Stimulated activated effector memory CD8-positive, alpha-beta T cell treated with anti-CD3 and anti-CD28 coated beads, Interleukin-12 subunit alpha, Interleukin-12 subunit beta, amount 100 ng/mL, for 72 hours (primary cell): Measurements from ENCODE around the gene KHNYN.

Experiments used
- ATAC-seq: fragments of 150-1000 bp; cut with Tn5 transposase; 2 replicates; pipeline ENCODE4 v1.10.0; 2021
- DNase-seq, 2 donors: peaks; one replicate each; pipeline ENCODE4 v3.0.0; 2021 to 2022; ENCODE audit warnings: low spot score in 2 of 2
- H3K27ac Mint-ChIP-seq: one replicate; pipeline ENCODE4 v1.8.0; 2022; ENCODE audit warnings: mild to moderate bottlenecking, mixed read lengths
- H3K36me3 Mint-ChIP-seq: one replicate; pipeline ENCODE4 v1.8.0; 2022; ENCODE audit warnings: mild to moderate bottlenecking, mixed read lengths
- H3K4me1 Mint-ChIP-seq: one replicate; pipeline ENCODE4 v1.8.0; 2022; ENCODE audit warnings: mixed read lengths
- H3K4me3 Mint-ChIP-seq: one replicate; pipeline ENCODE4 v1.8.0; 2022; ENCODE audit warnings: mild to moderate bottlenecking, mixed read lengths
- H3K9me3 Mint-ChIP-seq: one replicate; pipeline ENCODE4 v1.8.0; 2022; ENCODE audit warnings: mixed read lengths

Gene KHNYN

GRCh38 chr14:24411443-24412389, 18.0 kb upstream of the KHNYN start:
- Mint-ChIP-seq H3K27ac (no peak overlapping the region), H3K4me1 (no peaks in the 10 kb centered on the region), H3K36me3 (no peaks in the 10 kb centered on the region), H3K9me3 (no peaks in the 10 kb centered on the region), H3K4me3 (no peak overlapping the region)
- ATAC-seq (peak; percentile 39), DNase-seq (no peak)

- Mint-ChIP-seq H3K27ac (peak overlapping the region; percentile 16), H3K4me1 (no peaks in the 10 kb centered on the region), H3K4me3 (no peak overlapping the region), H3K36me3 (no peaks in the 10 kb centered on the region), H3K9me3 (no peaks in the 10 kb centered on the region)
- DNase-seq, result no peak
- ATAC-seq, result no peak
Observed at GRCh38 chr14:24414077-24414476, 15.7 kb upstream of the KHNYN start.

- Mint-ChIP-seq H3K4me1 (no peaks in the 10 kb centered on the region), H3K27ac (peak overlapping the region; percentile 16), H3K4me3 (no peak overlapping the region), H3K36me3 (no peaks in the 10 kb centered on the region), H3K9me3 (no peaks in the 10 kb centered on the region)
- ATAC-seq (no peak), DNase-seq (no peak)
Observed at GRCh38 chr14:24414732-24415420, 14.9 kb upstream of the KHNYN start.

GRCh38 chr14:24415421-24416253, 14.1 kb upstream of the KHNYN start:
- no peak for DNase-seq
- H3K9me3 Mint-ChIP-seq, result no peaks in the 10 kb centered on the region
- no peaks in the 10 kb centered on the region for H3K4me1 Mint-ChIP-seq
- no peak for ATAC-seq
- no peaks in the 10 kb centered on the region for H3K36me3 Mint-ChIP-seq
- H3K4me3 Mint-ChIP-seq, result no peak overlapping the region
- no peak overlapping the region for H3K27ac Mint-ChIP-seq

- DNase-seq, result no peak
Observed at GRCh38 chr14:24416254-24416931, 13.4 kb upstream of the KHNYN start.

GRCh38 chr14:24416932-24417619, 12.7 kb upstream of the KHNYN start:
- Mint-ChIP-seq H3K4me3 (no peak overlapping the region), H3K4me1 (no peaks in the 10 kb centered on the region), H3K36me3 (no peaks in the 10 kb centered on the region), H3K9me3 (no peaks in the 10 kb centered on the region), H3K27ac (no peak overlapping the region)
- DNase-seq (no peak), ATAC-seq (no peak)

More at GRCh38 chr14:24416254-24416931, 13.4 kb upstream of the KHNYN start:
- no peak for ATAC-seq
- Mint-ChIP-seq H3K27ac (no peak overlapping the region), H3K9me3 (no peaks in the 10 kb centered on the region), H3K36me3 (no peaks in the 10 kb centered on the region), H3K4me1 (no peaks in the 10 kb centered on the region), H3K4me3 (no peak overlapping the region)

- Mint-ChIP-seq H3K9me3 (no peaks in the 10 kb centered on the region), H3K36me3 (no peaks in the 10 kb centered on the region), H3K27ac (no peak overlapping the region), H3K4me3 (no peak overlapping the region), H3K4me1 (no peaks in the 10 kb centered on the region)
- ATAC-seq (no peak), DNase-seq (no peak)
Observed at GRCh38 chr14:24417832-24418491, 11.8 kb upstream of the KHNYN start.

- Mint-ChIP-seq H3K36me3 (no peaks in the 10 kb centered on the region), H3K4me1 (no peaks in the 10 kb centered on the region), H3K4me3 (no peak overlapping the region), H3K27ac (no peak overlapping the region), H3K9me3 (no peaks in the 10 kb centered on the region)
- no peak for ATAC-seq
- DNase-seq, result no peak
Observed at GRCh38 chr14:24418492-24418873, 11.3 kb upstream of the KHNYN start.

- Mint-ChIP-seq H3K4me1 (peaks cover 20% of the 10 kb centered on the region), H3K9me3 (no peaks in the 10 kb centered on the region), H3K4me3 (no peak overlapping the region), H3K36me3 (peaks cover 5% of the 10 kb centered on the region), H3K27ac (no peak overlapping the region)
- no peak for ATAC-seq
- no peak for DNase-seq
Observed at GRCh38 chr14:24422261-24422660, 7.5 kb upstream of the KHNYN start.

GRCh38 chr14:24422694-24423601, 6.8 kb upstream of the KHNYN start:
- Mint-ChIP-seq H3K4me1 (peaks cover 20% of the 10 kb centered on the region), H3K36me3 (peaks cover 5% of the 10 kb centered on the region), H3K27ac (no peak overlapping the region), H3K9me3 (no peaks in the 10 kb centered on the region), H3K4me3 (no peak overlapping the region)
- no peak for DNase-seq
- no peak for ATAC-seq

- DNase-seq, result no peak
- ATAC-seq, result peak; percentile 7
- peaks cover 33% of the 10 kb centered on the region for H3K4me1 Mint-ChIP-seq
- H3K36me3 Mint-ChIP-seq, result peaks cover 18% of the 10 kb centered on the region
- H3K27ac Mint-ChIP-seq, result peak overlapping the region; percentile 84
- peak overlapping the region; percentile 5 for H3K4me3 Mint-ChIP-seq
- H3K9me3 Mint-ChIP-seq, result no peaks in the 10 kb centered on the region
Observed at GRCh38 chr14:24425704-24426103, 4.0 kb upstream of the KHNYN start.

GRCh38 chr14:24426150-24426911, 3.4 kb upstream of the KHNYN start:
- Mint-ChIP-seq H3K36me3 (peaks cover 24% of the 10 kb centered on the region), H3K27ac (peak overlapping the region; percentile 84), H3K4me3 (peak overlapping the region; percentile 5), H3K4me1 (peaks cover 39% of the 10 kb centered on the region), H3K9me3 (no peaks in the 10 kb centered on the region)
- ATAC-seq (no peak), DNase-seq (no peak)
